HL-60/S4 (cell line): ENCODE measurements around the gene GALK2.
"Not testable (repeated sequence)": the region's sequence is repeated elsewhere in the genome, so short reads cannot be mapped to it uniquely, and the experiment has no call there.

Source experiments
- in situ Hi-C: fragments of 300-500 bp; cut with MboI; formaldehyde crosslinking; loops from 2 replicates; pipeline ENCODE4 v1.14.3; 2022; ENCODE audit warnings: low sequenced_read_pairs

Gene GALK2

DNA sequence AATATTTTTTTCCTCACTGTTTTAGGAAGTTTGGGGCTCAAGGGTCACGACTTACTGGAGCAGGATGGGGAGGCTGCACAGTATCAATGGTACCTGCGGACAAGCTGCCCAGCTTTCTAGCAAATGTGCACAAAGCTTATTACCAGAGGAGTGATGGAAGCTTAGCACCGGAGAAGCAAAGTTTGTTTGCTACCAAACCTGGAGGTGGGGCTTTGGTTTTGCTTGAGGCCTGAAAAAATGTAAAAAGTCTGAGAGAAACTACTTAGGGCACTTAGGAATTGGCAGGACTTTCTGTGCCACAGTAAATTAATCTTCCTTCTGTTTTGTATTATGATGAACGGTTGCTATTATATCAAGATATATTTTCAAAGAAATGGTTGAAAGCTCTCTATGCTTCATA, 157.9 kb downstream of the GALK2 start:
- in situ Hi-C loops, result no loop called here

DNA sequence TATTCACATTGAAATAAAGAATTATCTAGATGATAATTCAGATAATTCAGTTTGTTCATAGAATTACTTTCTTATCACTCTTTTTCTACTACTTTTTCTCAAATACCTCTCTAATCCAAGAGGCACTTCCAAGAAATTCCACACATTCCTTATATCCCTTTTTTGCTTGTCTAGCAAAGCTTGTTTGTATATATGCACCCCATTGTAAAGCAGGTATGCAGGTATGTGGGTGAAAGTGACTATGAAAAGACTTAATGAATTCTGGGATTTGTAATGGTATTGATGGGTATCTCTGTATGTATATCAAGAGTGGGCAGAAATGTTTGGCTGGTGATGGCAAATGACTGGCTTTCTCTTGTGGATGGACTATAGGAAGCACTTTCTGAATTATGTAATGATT, 158.9 kb downstream of the GALK2 start:
- in situ Hi-C loops, result no loop called here

GRCh38 chr15:49330166-49330565, 160.1 kb downstream of the GALK2 start:
- in situ Hi-C loops, result no loop called here

DNA sequence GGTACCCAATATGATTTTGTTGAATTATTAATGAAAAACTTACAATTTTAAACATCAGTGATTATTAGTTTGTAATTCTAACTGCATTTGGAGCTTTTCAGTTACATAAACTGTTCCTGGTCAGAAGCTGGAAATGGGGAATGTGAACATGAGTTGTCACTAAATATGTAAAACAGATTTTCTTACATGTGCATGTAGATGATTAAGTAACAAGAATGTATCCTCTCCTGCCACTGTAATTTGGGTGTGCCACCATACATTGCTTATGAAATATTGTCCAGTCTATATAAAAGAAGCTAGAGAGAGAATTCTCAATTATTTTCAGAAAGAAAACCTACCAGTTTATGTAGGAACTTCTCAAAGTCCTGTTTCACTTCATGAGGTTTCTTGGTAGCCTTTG, 161.4 kb downstream of the GALK2 start:
- in situ Hi-C loops, result no loop called here

GRCh38 chr15:49331951-49332350, 161.9 kb downstream of the GALK2 start:
- in situ Hi-C loops, result no loop called here

- in situ Hi-C loops, result no loop called here
Measured at GRCh38 chr15:49339656-49340055, 169.6 kb downstream of the GALK2 start.

GRCh38 chr15:49343546-49343945, 173.5 kb downstream of the GALK2 start:
- in situ Hi-C loops, result no loop called here

DNA sequence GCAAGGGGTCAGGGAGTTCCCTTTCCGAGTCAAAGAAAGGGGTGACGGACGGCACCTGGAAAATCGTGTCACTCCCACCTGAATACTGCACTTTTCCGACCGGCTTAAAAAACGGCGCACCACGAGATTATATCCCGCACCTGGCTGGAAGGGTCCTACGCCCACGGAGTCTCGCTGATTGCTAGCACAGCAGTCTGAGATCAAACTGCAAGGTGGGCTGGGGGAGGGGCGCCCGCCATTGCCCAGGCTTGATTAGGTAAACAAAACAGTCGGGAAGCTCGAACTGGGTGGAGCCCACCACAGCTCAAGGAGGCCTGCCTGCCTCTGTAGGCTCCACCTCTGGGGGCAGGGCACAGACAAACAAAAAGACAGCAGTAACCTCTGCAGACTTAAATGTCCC, 184.4 kb downstream of the GALK2 start:
- in situ Hi-C loops, result not testable (repeated sequence)

GRCh38 chr15:49361370-49361769, 191.3 kb downstream of the GALK2 start:
- in situ Hi-C loops, result no loop called here

DNA sequence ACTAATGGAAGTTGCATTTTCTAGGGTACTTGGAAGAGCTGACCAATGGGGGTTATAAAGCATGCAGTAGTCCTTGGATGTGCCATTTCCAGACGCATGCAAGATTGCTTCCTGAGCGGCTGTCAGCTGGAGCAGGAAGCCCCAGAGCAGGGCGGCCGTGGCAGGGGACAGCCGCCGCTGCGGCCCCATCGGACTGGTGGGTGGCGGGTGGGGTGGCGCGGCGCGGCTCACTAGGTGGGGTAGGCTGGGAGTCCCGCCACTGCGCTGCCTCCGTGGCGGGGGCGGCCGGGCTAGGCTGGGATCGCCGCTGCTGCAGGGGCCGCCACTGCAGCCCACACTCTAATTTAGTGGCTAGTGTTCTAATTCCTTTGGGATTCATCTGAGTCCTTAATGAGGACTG, 196.4 kb downstream of the GALK2 start:
- in situ Hi-C loops, result no loop called here

GRCh38 chr15:49370782-49371181, 200.7 kb downstream of the GALK2 start:
- in situ Hi-C loops, result no loop called here

DNA sequence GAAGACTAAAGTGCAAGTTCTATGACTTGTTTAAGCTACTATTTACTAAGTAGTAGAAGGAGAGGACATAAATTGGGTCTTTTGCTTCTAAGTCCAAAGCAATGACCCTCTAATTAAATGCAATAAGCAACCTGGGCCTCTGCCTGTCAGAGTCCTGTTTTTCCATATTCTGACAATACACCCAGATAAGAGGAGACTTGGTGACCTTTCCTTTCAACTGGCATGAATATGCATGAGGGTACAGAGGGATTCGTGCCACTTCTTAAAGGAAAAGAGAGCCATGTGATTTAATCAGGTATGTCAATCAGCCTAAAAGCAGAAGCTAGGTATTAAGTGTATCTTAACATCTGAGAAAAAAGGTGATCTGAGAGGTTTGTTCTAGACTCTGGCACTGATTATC, 202.3 kb downstream of the GALK2 start:
- in situ Hi-C loops, result no loop called here

GRCh38 chr15:49379996-49380395, 209.9 kb downstream of the GALK2 start:
- in situ Hi-C loops, result no loop called here

DNA sequence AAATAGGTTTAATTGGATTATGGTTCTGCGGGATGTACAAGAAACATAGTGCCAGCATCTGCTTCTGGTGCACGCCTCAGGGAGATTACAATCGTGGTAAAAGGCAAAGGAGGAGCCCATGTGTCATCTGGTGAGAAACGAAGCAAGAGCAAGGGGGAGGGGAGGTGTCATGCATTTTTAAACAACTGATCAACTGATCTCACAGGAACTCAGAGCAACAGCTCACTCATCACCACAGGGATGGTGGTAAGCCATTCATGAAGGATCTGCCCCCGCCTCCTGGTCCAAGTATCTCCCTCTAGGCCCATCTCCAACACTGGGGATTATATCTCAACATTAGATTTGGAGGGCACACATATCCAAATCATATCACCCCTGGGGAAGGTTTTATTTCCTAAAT, 210.9 kb downstream of the GALK2 start:
- in situ Hi-C loops, result no loop called here
